Liver (tissue), 9 donors: Measurements from ENCODE around the gene KLF11. TPM values are rescaled to one million over a fixed set of nuclear protein-coding genes. Genes with fewer than 3 reads are reported as not detected.

Experiments used
- DNase-seq: peaks from one replicate; pipeline ENCODE4 v3.0.0-alpha.2; 2017; ENCODE audit warnings: low spot score
- H3K27ac ChIP-seq, 2 donors: one replicate each; pipeline ENCODE4 v1.7.0; 2013; ENCODE audit warnings: inconsistent platforms in 2 of 2, low read length in 2 of 2, control low read depth in 1 of 2, low read depth in 1 of 2, mild to moderate bottlenecking in 1 of 2
- H3K27me3 ChIP-seq, 4 donors: one replicate each; pipeline versions ENCODE4 v1.6.1 to v1.7.0; 2013; ENCODE audit warnings: low read length in 3 of 4, inconsistent platforms in 1 of 4, mild to moderate bottlenecking in 1 of 4, moderate library complexity in 1 of 4; ENCODE audit not compliant: control insufficient read depth in 4 of 4, insufficient read depth in 4 of 4
- H3K36me3 ChIP-seq, 4 donors: one replicate each; pipeline versions ENCODE4 v1.6.1 to v1.7.0; 2013; ENCODE audit warnings: low read length in 3 of 4, mild to moderate bottlenecking in 3 of 4, low read depth in 1 of 4, moderate library complexity in 1 of 4; ENCODE audit not compliant: control insufficient read depth in 4 of 4, insufficient read depth in 3 of 4
- H3K4me1 ChIP-seq, 4 donors: one replicate each; pipeline versions ENCODE4 v1.6.1 to v1.7.0; 2013; ENCODE audit warnings: low read length in 3 of 4, mild to moderate bottlenecking in 3 of 4, moderate library complexity in 1 of 4; ENCODE audit not compliant: control insufficient read depth in 4 of 4, insufficient read depth in 4 of 4
- H3K4me3 ChIP-seq, 3 donors: one replicate each; pipeline versions ENCODE4 v1.6.1 to v1.7.0; 2013; ENCODE audit warnings: low read length in 3 of 3, control low read depth in 1 of 3, low read depth in 1 of 3, mild to moderate bottlenecking in 1 of 3
- H3K9ac ChIP-seq, 2 donors: one replicate each; pipeline ENCODE4 v1.7.0; 2013; ENCODE audit warnings: low read length in 2 of 2, mild to moderate bottlenecking in 2 of 2, moderate library complexity in 2 of 2, control low read depth in 1 of 2, low read depth in 1 of 2
- H3K9me3 ChIP-seq, 4 donors: one replicate each; pipeline versions ENCODE4 v1.6.1 to v1.7.0; 2013; ENCODE audit warnings: low read length in 3 of 4; ENCODE audit not compliant: control insufficient read depth in 4 of 4
- EGR1 ChIP-seq, 2 donors: IDR thresholded peaks; 2 replicates each; pipeline ENCODE4 v1.6.1; 2016 to 2018; ENCODE audit warnings: antibody characterized with exemption in 2 of 2, low read depth in 2 of 2
- FOXA1 ChIP-seq: IDR thresholded peaks from 2 replicates; pipeline ENCODE4 v1.6.1; 2016; ENCODE audit warnings: antibody characterized with exemption
- FOXA2 ChIP-seq: IDR thresholded peaks from 2 replicates; pipeline ENCODE4 v1.6.1; 2016; ENCODE audit warnings: antibody characterized with exemption
- GABPA ChIP-seq, 2 donors: IDR thresholded peaks in 1 of 2; conservative IDR thresholded peaks in 1 of 2; 2 replicates each; pipeline ENCODE4 v1.6.1; 2016; ENCODE audit warnings: antibody characterized with exemption in 2 of 2, mild to moderate bottlenecking in 1 of 2, moderate library complexity in 1 of 2
- HNF4A ChIP-seq, 2 donors: conservative IDR thresholded peaks; 2 replicates each; pipeline ENCODE4 v1.6.1; 2016; ENCODE audit warnings: antibody characterized with exemption in 2 of 2, mild to moderate bottlenecking in 2 of 2
- HNF4G ChIP-seq: IDR thresholded peaks from 2 replicates; pipeline ENCODE4 v1.6.1; 2016; ENCODE audit warnings: antibody characterized with exemption
- JUND ChIP-seq, 2 donors: IDR thresholded peaks; 2 replicates each; pipeline ENCODE4 v1.6.1; 2016; ENCODE audit warnings: antibody characterized with exemption in 2 of 2
- MAX ChIP-seq: IDR thresholded peaks from 2 replicates; pipeline ENCODE4 v1.6.1; 2016; ENCODE audit warnings: antibody characterized with exemption
- NR2F2 ChIP-seq: IDR thresholded peaks from 2 replicates; pipeline ENCODE4 v1.6.1; 2016; ENCODE audit warnings: antibody characterized with exemption
- SP1 ChIP-seq: IDR thresholded peaks from 2 replicates; pipeline ENCODE4 v1.6.1; 2018; ENCODE audit warnings: antibody characterized with exemption, mild to moderate bottlenecking
- YY1 ChIP-seq: IDR thresholded peaks from 2 replicates; pipeline ENCODE4 v1.6.1; 2016; ENCODE audit warnings: antibody characterized with exemption, mild to moderate bottlenecking
- WGBS: extraction: QIAGEN DNeasy Blood & Tissue Kit; methylation state at CpG from one replicate; pipeline ENCODE4 v1.1.7; 2013; 5-methylcytosine and 5-hydroxymethylcytosine counted together
- polyA plus RNA-seq, 2 donors: library from polyadenylated mRNA; stranded (reverse) in 1 of 2; unstranded in 1 of 2; fragments of 200-250 nt in 1 of 2; fragments of >200 nt in 1 of 2; fragmentation: Nextera tagmentation in 1 of 2; extraction: Ambion mirVana in 1 of 2; gene quantifications; one replicate each; pipeline versions ENCODE4 v1.2.1 to v1.2.3, GENCODE V29; 2013 to 2015
- total RNA-seq, 2 donors: library from RNA; depleted of rRNA; stranded (reverse); fragments of >200 nt; gene quantifications; one replicate each; pipeline ENCODE4 v1.2.3, GENCODE V29; 2014
- TF ChIP-seq, protein P1 (sequence below): fragments of 150-350 bp; IDR thresholded peaks from 2 replicates; pipeline ENCODE4 v1.5.1; 2017; ENCODE audit warnings: improper control_type of control experiment, low read depth, low read length; ENCODE audit not compliant: missing input control
- TF ChIP-seq, protein P2 (sequence below): IDR thresholded peaks from 2 replicates; pipeline ENCODE4 v1.6.1; 2016; ENCODE audit warnings: antibody characterized with exemption
- donor health status: healthy.
- donor health status: healthy.
- donor health status: healthy.
- donor health status: healthy.
- donor health status: healthy.

The KLF11 gene
- total and polyA plus RNA-seq, 4 donors = 10.5 to 43.0 (median 14.5) TPM

- TF ChIP-seq HNF4A (conservative IDR thresholded peaks at IDR 0.05) (no peak), NR2F2 (peak; percentile 74), YY1 (no peak), SP1 (peak; percentile 24)
- Histone ChIP-seq H3K36me3 (peaks cover 0 to 33% (median 19%) of the 10 kb centered on the region in 4 donors), H3K9me3 (no peaks in the 10 kb centered on the region), H3K4me3 (no peak overlapping the region), H3K4me1 (peaks cover 0 to 12% (median 8%) of the 10 kb centered on the region in 4 donors), H3K27ac (peak overlapping the region in 1 of 2 donors; percentile 52), H3K9ac (no peak overlapping the region), H3K27me3 (no peaks in the 10 kb centered on the region)
- no peak for DNase-seq
- 87% methylated on average over 5 of the region's 5 CpGs for WGBS
Observed at GRCh38 chr2:9995059-9995458, 48.3 kb upstream of the KLF11 start.

DNA sequence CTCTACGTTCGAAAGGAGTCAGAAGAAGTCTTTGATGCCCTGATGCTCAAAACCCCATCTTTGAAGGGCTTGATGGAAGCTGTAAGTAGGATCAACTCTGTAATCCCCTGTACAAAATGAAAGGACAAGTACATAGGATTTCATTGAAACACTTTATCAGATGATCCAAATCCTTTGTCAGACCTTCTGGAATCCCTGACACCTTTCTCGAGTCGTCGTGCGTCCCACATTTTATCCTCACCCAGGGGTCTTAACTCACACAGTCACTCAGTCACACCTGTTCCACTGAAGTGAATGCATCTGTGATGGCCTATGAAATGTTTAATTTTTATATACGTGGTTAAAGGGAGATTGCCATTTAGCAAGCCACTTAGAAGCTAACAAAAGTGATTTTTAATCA is 47.0 kb upstream of the KLF11 start:
- no peak overlapping the region for H3K4me3 ChIP-seq
- H3K27ac ChIP-seq = peak overlapping the region in 1 of 2 donors; percentile 26
- no peaks in the 10 kb centered on the region for H3K9me3 ChIP-seq
- no peak overlapping the region for H3K9ac ChIP-seq
- no peaks in the 10 kb centered on the region for H3K27me3 ChIP-seq
- H3K4me1 ChIP-seq = peaks cover 0 to 4% (median 2%) of the 10 kb centered on the region in 4 donors
- WGBS = 96% methylated on average over 7 of the region's 7 CpGs
- H3K36me3 ChIP-seq = peaks cover 2 to 42% (median 24%) of the 10 kb centered on the region in 4 donors
- no peak for TF ChIP-seq HNF4A (conservative IDR thresholded peaks at IDR 0.05)
- TF ChIP-seq, protein P1, sequence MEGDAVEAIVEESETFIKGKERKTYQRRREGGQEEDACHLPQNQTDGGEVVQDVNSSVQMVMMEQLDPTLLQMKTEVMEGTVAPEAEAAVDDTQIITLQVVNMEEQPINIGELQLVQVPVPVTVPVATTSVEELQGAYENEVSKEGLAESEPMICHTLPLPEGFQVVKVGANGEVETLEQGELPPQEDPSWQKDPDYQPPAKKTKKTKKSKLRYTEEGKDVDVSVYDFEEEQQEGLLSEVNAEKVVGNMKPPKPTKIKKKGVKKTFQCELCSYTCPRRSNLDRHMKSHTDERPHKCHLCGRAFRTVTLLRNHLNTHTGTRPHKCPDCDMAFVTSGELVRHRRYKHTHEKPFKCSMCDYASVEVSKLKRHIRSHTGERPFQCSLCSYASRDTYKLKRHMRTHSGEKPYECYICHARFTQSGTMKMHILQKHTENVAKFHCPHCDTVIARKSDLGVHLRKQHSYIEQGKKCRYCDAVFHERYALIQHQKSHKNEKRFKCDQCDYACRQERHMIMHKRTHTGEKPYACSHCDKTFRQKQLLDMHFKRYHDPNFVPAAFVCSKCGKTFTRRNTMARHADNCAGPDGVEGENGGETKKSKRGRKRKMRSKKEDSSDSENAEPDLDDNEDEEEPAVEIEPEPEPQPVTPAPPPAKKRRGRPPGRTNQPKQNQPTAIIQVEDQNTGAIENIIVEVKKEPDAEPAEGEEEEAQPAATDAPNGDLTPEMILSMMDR = no peak
- TF ChIP-seq HNF4G = no peak
- TF ChIP-seq NR2F2 = no peak
- TF ChIP-seq FOXA2 = no peak
- no peak for DNase-seq

DNA sequence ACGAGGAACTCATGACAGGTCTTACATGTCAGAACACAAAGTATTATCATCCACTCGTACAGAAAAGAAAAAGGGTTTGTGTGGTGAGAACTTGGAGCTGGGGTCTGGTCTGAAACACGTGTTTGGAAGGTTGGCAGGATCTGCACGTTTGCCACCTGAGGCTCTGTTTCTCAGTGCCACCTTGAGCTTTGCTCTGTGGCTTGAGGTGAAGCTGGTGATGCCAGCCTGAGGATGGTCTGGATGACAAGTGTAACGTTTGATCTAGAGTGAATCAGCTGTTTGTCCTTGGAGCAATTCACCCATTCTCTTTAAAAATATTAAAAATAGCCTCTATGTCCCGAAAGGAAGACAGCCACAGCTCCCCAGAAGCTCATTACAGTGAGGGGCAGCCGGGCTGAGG is 45.4 kb upstream of the KLF11 start:
- TF ChIP-seq, protein P1 = no peak
- no peak for TF ChIP-seq JUND (IDR thresholded peaks at IDR 0.05)
- TF ChIP-seq GABPA (IDR thresholded peaks at IDR 0.05 in 1 of 2, conservative IDR thresholded peaks at IDR 0.05 in 1 of 2) = no peak
- no peak for TF ChIP-seq MAX
- no peak for TF ChIP-seq HNF4A (conservative IDR thresholded peaks at IDR 0.05)
- TF ChIP-seq FOXA1 = no peak
- no peak for TF ChIP-seq EGR1 (IDR thresholded peaks at IDR 0.05; ENCODE audit: low read depth in 2 of 2)
- no peak for TF ChIP-seq NR2F2
- TF ChIP-seq, protein P2, sequence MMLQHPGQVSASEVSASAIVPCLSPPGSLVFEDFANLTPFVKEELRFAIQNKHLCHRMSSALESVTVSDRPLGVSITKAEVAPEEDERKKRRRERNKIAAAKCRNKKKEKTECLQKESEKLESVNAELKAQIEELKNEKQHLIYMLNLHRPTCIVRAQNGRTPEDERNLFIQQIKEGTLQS = no peak
- H3K4me3 ChIP-seq = no peak overlapping the region
- H3K9ac ChIP-seq = no peak overlapping the region
- WGBS = 56% methylated on average over 7 of the region's 7 CpGs
- no peaks in the 10 kb centered on the region for H3K27me3 ChIP-seq
- H3K9me3 ChIP-seq = no peaks in the 10 kb centered on the region
- no peaks in the 10 kb centered on the region for H3K4me1 ChIP-seq
- no peak for DNase-seq
- peaks cover 2 to 38% (median 20%) of the 10 kb centered on the region in 4 donors for H3K36me3 ChIP-seq
- H3K27ac ChIP-seq = no peak overlapping the region
